Vagina (tissue), 2 donors: ENCODE measurements around the gene SPEF1.

ENCODE experiments used
- POLR2A ChIP-seq, 2 donors: fragments of 450-650 bp; IDR thresholded peaks; one replicate each; pipeline ENCODE4 v1.6.1; 2017; ENCODE audit warnings: antibody characterized with exemption in 2 of 2, mild to moderate bottlenecking in 2 of 2, moderate library complexity in 2 of 2
- TF ChIP-seq, protein P1 (sequence below), 3 experiments: fragments of 450-650 bp in 2 of 3; fragments of 200-600 bp in 1 of 3; sonication (generic) in 1 of 3; IDR thresholded peaks; one replicate each; pipeline ENCODE4 v1.5.1; 2017 to 2019; ENCODE audit warnings: antibody characterized with exemption in 3 of 3, mild to moderate bottlenecking in 2 of 3, moderate library complexity in 2 of 3

DNA sequence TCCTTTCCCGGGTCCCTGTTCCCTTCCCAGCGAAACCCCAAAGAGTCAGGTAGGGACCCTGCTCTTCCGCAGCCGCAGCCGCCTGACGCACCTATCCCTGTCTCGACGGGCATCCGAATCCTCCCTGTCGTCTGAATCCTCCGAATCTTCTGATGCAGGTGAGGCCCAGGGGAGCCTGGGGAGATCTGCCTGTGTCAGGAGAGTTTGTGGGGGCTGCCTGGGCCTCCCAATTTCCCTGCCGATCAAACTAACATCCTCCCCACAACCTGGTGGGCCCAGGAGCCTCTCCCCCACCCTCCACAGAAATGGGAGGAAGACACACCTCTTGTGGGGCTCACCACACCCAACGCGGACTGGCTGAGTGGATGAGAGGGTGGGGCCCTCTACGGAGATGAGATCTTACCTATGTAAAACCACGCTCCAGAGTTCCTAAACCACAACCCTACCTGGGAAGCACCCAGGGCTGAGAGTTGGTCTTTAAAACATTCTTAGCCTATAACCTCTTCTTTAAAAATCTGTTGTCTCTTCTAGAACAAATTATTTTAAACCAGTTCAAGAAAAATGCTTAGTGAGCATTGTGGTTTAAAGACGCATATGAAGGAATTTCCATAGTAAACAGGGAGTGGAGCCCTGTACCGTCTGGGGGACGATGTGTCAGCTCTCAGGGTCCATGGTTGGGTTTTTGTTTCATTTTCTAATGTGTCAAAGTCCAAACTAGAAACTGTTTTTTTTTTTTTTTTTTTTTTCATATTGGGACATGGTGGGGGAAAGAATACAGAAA lies 16.5 kb upstream of the SPEF1 start:
- TF ChIP-seq, protein P1, sequence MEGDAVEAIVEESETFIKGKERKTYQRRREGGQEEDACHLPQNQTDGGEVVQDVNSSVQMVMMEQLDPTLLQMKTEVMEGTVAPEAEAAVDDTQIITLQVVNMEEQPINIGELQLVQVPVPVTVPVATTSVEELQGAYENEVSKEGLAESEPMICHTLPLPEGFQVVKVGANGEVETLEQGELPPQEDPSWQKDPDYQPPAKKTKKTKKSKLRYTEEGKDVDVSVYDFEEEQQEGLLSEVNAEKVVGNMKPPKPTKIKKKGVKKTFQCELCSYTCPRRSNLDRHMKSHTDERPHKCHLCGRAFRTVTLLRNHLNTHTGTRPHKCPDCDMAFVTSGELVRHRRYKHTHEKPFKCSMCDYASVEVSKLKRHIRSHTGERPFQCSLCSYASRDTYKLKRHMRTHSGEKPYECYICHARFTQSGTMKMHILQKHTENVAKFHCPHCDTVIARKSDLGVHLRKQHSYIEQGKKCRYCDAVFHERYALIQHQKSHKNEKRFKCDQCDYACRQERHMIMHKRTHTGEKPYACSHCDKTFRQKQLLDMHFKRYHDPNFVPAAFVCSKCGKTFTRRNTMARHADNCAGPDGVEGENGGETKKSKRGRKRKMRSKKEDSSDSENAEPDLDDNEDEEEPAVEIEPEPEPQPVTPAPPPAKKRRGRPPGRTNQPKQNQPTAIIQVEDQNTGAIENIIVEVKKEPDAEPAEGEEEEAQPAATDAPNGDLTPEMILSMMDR (IDR thresholded peaks at IDR 0.05): no peak
- no peak for TF ChIP-seq POLR2A (IDR thresholded peaks at IDR 0.05)
